ENCODE results near the gene MYL11.

The MYL11 gene

DNA sequence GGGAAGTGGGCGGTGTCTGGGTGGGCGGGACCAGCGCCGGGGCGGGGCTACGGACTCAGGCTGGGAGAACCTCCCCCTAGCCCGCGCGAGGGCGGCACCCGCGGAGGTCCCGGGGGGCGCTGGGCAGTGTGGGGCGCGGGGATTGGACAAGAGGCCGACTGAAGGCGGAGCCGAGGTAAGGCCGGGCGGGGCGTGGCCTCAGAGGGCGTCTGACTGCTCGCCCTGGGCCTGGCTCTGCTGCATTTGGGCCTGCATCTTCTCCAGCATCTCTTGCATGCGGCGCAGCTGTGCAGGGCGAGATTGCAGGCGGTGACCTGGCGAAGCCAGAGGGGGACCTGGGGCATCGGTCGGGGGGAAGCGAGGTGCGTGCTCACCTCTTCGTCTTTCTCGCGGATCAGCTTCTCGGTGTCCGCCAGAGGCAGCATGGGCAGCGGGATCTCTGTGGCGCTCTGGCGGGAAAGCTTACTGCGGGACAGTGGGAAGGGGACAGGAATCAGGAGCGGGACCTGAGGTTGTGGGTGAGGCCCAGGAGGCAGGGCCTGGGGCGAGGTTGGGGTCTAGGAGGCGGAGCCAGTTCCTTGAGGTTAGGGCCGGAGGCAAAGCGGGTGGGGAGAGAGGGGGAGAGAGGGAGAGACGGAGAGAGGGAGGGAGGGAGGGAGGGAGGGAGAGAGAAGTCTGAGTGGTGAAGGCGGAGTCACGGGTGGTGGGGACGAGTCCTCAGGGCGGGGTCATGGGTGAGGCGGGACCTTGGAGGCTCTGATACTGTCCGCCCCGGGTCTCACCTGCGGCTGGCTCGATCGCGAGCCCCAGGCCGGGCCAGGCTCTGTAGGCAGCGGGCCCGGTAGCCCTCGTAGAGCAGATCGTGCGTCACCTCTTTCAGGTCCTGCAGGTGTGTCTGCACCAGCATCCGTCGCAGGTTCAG lies 3.9 kb downstream of the MYL11 start (continued):
- no peak for TF ChIP-seq HOXD13 (CRISPR knock-in tag; IDR thresholded peaks at IDR 0.05; ENCODE audit: borderline replicate concordance)
- TF ChIP-seq, protein P1, sequence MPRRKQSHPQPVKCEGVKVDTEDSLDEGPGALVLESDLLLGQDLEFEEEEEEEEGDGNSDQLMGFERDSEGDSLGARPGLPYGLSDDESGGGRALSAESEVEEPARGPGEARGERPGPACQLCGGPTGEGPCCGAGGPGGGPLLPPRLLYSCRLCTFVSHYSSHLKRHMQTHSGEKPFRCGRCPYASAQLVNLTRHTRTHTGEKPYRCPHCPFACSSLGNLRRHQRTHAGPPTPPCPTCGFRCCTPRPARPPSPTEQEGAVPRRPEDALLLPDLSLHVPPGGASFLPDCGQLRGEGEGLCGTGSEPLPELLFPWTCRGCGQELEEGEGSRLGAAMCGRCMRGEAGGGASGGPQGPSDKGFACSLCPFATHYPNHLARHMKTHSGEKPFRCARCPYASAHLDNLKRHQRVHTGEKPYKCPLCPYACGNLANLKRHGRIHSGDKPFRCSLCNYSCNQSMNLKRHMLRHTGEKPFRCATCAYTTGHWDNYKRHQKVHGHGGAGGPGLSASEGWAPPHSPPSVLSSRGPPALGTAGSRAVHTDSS (tag by site-specific recombination; IDR thresholded peaks at IDR 0.05): no peak
- peak; percentile 91 for TF ChIP-seq IKZF3 (tag by site-specific recombination; IDR thresholded peaks at IDR 0.05)
- TF ChIP-seq ZNF544 (tag by site-specific recombination; IDR thresholded peaks at IDR 0.05): no peak
- TF ChIP-seq ZBTB20 (tag by site-specific recombination; IDR thresholded peaks at IDR 0.05): peak; percentile 89
- TF ChIP-seq, protein P2, sequence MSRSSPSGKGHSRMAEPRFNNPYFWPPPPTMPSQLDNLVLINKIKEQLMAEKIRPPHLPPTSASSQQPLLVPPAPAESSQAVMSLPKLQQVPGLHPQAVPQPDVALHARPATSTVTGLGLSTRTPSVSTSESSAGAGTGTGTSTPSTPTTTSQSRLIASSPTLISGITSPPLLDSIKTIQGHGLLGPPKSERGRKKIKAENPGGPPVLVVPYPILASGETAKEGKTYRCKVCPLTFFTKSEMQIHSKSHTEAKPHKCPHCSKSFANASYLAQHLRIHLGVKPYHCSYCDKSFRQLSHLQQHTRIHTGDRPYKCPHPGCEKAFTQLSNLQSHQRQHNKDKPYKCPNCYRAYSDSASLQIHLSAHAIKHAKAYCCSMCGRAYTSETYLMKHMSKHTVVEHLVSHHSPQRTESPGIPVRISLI (tag by site-specific recombination; IDR thresholded peaks at IDR 0.05): no peak
- 0 out of 2 replicates have a peak, but pooled peaks have one; percentile 45 for TF ChIP-seq ZNF785 (tag by site-specific recombination; IDR thresholded peaks at IDR 0.05)
- peak; percentile 90 for TF ChIP-seq SP7 (tag by site-specific recombination; IDR thresholded peaks at IDR 0.05)
- TF ChIP-seq KLF9 (tag by site-specific recombination; IDR thresholded peaks at IDR 0.05; ENCODE audit: low read depth): peak; percentile 96
- TF ChIP-seq GLIS2 (tag by site-specific recombination; IDR thresholded peaks at IDR 0.05): peak; percentile 62; the same call in 1 of the 2 replicates
- peak; percentile 78; the same call in 1 of the 2 replicates for TF ChIP-seq OVOL3 (tag by site-specific recombination; IDR thresholded peaks at IDR 0.05)
- no peak for TF ChIP-seq ZFP69B (tag by site-specific recombination; IDR thresholded peaks at IDR 0.05)
- TF ChIP-seq, protein P3, sequence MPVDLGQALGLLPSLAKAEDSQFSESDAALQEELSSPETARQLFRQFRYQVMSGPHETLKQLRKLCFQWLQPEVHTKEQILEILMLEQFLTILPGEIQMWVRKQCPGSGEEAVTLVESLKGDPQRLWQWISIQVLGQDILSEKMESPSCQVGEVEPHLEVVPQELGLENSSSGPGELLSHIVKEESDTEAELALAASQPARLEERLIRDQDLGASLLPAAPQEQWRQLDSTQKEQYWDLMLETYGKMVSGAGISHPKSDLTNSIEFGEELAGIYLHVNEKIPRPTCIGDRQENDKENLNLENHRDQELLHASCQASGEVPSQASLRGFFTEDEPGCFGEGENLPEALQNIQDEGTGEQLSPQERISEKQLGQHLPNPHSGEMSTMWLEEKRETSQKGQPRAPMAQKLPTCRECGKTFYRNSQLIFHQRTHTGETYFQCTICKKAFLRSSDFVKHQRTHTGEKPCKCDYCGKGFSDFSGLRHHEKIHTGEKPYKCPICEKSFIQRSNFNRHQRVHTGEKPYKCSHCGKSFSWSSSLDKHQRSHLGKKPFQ (tag by site-specific recombination; IDR thresholded peaks at IDR 0.05): peak; percentile 76
- no peak for TF ChIP-seq ZNF585B (tag by site-specific recombination; IDR thresholded peaks at IDR 0.05)
- TF ChIP-seq ZNF555 (tag by site-specific recombination; conservative IDR thresholded peaks at IDR 0.05): no peak
- TF ChIP-seq ZNF24 (tag by site-specific recombination; IDR thresholded peaks at IDR 0.05): peak; percentile 80
- TF ChIP-seq ZNF473 (tag by site-specific recombination; IDR thresholded peaks at IDR 0.05): no peak
- no peak for TF ChIP-seq ZNF175 (tag by site-specific recombination; IDR thresholded peaks at IDR 0.05)
- TF ChIP-seq ZNF626 (tag by site-specific recombination; IDR thresholded peaks at IDR 0.05): no peak
- peak; percentile 24; the same call in 1 of the 2 replicates for TF ChIP-seq ZNF660 (tag by site-specific recombination; IDR thresholded peaks at IDR 0.05)
- peak; percentile 94; the same call in 1 of the 2 replicates for TF ChIP-seq REPIN1 (tag by site-specific recombination; IDR thresholded peaks at IDR 0.05; ENCODE audit: low read depth)
- TF ChIP-seq YY2 (tag by site-specific recombination; IDR thresholded peaks at IDR 0.05): no peak
- peak; percentile 87; the same call in 1 of the 2 replicates for TF ChIP-seq KLF7 (tag by site-specific recombination; IDR thresholded peaks at IDR 0.05; ENCODE audit: borderline replicate concordance)
- no peak for TF ChIP-seq ZNF37A (tag by site-specific recombination; IDR thresholded peaks at IDR 0.05)
- TF ChIP-seq ZNF16 (tag by site-specific recombination; IDR thresholded peaks at IDR 0.05; ENCODE audit: low read depth): no peak
- TF ChIP-seq ZNF48 (tag by site-specific recombination; IDR thresholded peaks at IDR 0.05): no peak
- TF ChIP-seq ZNF571 (tag by site-specific recombination; IDR thresholded peaks at IDR 0.05): no peak
- TF ChIP-seq ZNF658 (tag by site-specific recombination; IDR thresholded peaks at IDR 0.05): no peak
- TF ChIP-seq ZFP3 (tag by site-specific recombination; IDR thresholded peaks at IDR 0.05; ENCODE audit: low read depth): no peak
- TF ChIP-seq ZNF112 (tag by site-specific recombination; IDR thresholded peaks at IDR 0.05): no peak
- no peak for TF ChIP-seq ZNF114 (tag by site-specific recombination; IDR thresholded peaks at IDR 0.05)
- TF ChIP-seq, protein P4, sequence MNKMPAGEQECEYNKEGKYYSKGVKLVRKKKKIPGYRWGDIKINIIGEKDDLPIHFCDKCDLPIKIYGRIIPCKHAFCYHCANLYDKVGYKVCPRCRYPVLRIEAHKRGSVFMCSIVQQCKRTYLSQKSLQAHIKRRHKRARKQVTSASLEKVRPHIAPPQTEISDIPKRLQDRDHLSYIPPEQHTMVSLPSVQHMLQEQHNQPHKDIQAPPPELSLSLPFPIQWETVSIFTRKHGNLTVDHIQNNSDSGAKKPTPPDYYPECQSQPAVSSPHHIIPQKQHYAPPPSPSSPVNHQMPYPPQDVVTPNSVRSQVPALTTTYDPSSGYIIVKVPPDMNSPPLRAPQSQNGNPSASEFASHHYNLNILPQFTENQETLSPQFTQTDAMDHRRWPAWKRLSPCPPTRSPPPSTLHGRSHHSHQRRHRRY (tag by site-specific recombination; IDR thresholded peaks at IDR 0.05): peak; percentile 94
- no peak for TF ChIP-seq ZFP37 (tag by site-specific recombination; IDR thresholded peaks at IDR 0.05)
- TF ChIP-seq SP2 (tag by site-specific recombination; IDR thresholded peaks at IDR 0.05): peak; percentile 97
- TF ChIP-seq WT1 (tag by site-specific recombination; IDR thresholded peaks at IDR 0.05): no peak
- TF ChIP-seq ZNF157 (tag by site-specific recombination; IDR thresholded peaks at IDR 0.05): no peak
- TF ChIP-seq ZNF664 (tag by site-specific recombination; IDR thresholded peaks at IDR 0.05): no peak
- peak; percentile 83 for TF ChIP-seq ZNF843 (tag by site-specific recombination; IDR thresholded peaks at IDR 0.05)

Data from HEK293 (cell line).